Hematopoietic multipotent progenitor cell treated with erythropoietin and hydrocortisone succinate and interleukin-3 and kit ligand, for 4 days (in vitro differentiated cells): Measurements from ENCODE around the gene FAM227B.
A peak's percentile ranks its signal among the peaks of the same experiment; 100 is the strongest.
"Not testable (repeated sequence)": the region's sequence is repeated elsewhere in the genome, so short reads cannot be mapped to it uniquely, and the experiment has no call there.

Experiments
- DNase-seq: peaks from one replicate; pipeline ENCODE4 v3.0.0-alpha.2; 2015

The FAM227B gene

DNA sequence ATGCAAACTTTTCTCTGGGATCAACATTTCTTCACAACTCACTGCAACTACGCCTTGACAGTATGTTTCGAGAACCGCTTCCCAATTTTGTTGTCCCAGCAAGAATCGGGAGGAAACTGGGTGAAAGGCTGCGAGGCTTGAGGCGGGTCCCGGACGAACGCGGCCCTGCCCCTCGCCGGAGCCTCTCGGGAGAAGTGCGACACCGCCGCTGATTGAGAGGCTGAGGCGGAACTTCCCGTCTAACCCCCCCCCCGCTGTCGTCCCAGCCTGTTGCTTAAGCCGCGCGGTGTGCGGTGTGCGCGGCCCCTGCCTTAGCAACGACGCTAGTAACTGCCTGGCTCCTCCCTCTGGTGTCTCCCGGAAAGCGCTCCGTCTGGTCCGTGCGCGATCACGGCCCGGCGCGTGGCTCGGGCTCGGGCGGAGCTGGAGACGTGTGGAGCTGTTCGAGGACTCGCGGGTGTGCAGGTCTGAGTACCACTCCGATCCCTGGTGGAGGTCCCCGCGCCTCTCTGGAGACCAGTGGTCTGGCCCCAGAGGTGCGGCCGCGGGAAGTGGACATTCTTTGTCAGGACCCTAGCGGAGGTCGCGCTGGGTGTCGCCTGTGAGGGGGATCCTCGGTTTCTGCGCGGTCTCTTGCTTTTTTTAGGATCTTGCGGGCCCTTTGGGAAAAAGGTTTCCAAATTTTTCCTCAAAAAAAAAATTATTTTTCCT is at the start of gene FAM227B, which contains the start of gene DTWD1:
FAM227B (minus strand) TSS at position 161 of the 711 bp plus-strand sequence. CDS start 5,647 bp downstream, outside the sequence.
DTWD1 (plus strand) TSS at position 391 of the 711 bp plus-strand sequence. CDS start 4,120 bp downstream, outside the sequence.
- peak; percentile 99 for DNase-seq

DNA sequence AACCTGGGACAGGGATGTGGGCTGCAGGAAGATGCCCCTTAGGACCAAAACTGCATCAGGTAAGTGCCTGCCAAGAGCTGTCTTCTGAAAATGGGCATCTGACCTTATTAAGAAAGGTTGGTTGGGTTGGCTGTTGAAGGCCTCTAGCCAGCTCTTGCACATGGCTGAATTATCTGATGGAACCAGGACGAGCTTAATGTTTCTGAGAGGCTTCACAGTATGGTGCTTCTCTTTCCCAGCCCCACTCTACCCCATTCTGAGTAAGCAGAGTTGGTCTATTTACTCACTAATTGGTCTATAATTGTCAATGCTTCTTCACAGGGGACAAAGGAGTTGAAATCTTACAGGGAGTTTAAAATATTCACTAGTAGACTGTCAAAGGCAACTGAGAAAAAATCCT is 48.7 kb upstream of the FAM227B start:
- DNase-seq: no peak

DNA sequence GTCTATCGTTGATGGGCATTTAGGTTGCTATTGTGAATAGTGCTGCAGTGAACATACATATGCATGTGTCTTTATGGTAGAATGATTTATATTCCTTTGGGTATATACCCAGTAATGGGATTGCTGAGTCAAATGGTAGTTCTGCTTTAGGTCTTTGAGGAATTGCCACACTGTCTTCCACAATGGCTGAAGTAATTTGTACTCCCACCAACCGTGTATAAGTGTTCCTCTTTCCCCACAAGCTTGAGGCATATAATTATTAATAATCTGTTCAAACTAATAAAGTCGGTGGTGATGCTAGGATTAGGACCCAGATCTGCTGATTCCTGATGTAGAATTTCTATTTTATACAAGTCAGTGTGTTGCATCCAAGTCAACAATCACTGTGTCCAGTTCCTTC is 45.9 kb upstream of the FAM227B start:
- DNase-seq: not testable (repeated sequence)

DNA sequence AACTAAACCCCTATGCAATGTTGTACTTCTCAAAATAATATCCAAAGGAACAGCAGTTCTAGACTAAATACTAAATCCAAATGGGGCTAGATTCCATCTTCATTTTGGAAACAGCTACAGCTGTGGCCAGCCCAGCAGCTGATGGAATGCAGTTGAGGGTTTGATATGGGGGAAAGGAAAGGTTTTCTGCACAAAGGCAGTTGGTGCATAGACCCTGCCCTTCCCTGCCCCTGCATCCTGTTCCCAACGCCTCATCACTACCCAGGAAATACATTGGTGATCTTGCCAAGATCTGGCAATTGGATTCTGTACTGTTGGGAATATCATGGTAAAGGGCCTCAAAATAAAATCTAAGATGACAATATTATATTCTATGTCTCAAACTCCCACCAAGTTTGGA is 44.1 kb upstream of the FAM227B start:
- no peak for DNase-seq

- no peak for DNase-seq
These were observed 36.1 kb upstream of the FAM227B start for GRCh38 chr15:49656734-49657133.

DNA sequence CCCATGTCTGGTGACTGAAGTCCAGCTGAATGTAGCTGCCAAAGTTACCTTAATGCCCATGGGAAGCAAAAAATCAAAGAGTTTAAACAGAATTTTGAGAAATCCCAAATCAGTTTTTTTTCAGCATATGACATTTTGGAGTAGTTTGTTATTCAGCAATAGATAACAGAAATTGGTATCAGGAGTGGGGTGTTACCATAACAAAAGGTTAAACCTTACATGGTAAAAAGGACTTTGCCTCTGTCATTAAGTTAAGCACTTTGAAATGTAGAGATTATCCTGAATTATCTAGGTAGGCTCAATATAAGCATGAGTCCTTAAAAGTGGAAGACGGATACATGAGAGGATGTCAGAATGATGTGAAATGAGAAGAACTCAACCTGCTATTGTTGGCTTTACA is 32.3 kb upstream of the FAM227B start:
- DNase-seq: no peak

DNA sequence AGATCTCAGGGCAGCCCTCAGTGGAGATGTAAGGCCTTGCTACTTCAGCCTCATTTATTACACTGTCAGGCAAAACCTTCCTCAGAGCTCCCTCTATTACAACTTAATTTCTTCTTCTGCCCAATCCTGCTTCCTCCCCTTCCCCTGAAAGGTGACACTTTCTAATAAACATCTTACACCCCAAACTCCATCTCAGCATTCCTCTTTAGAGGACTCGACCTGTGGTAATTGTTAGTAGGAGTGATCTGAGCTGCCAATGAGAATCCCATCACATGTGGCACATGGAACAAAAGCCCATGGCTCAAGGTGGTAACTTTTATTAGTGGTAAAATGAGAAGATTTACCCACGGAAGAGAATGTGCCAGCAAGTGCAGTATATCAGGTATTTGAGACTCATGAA is 30.1 kb upstream of the FAM227B start:
- no peak for DNase-seq

DNA sequence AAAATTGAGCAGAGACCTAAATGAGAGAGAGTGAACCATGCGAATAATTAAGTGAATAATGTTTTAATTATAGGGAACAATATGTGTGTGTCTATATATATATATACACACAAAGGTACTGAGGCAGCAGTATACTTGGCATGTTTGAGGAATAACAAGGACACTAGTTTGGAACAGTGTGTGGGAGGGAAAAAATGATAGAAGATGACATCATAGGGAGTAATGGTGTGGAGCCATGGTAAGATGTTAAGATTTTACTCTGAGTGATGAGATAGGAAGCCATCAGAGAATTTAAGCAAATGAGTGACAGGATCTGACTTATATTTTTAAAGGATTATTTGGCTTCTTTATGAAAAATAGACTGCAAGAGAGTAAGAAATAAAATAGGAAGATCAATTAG is 29.4 kb upstream of the FAM227B start:
- DNase-seq: no peak

DNA sequence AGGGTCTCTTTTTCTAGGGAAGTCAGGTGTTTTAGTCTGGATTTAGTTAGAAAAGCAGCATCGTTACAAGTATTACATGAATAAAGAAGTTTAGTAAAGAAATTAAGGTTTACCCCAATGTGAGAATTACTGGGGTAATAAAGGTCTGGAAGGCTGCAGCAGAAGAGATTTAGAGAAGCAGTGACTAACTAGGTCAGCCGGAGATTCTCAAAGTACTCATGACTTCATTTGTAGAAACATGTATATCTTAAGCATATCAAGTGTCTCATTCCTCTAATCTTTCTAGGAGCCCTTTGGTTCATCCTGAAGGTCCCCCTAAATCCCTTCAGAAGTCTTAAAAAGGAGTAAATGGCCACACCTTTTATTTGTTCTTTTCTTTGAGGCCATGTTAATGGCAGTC is 26.3 kb upstream of the FAM227B start:
- no peak for DNase-seq

DNA sequence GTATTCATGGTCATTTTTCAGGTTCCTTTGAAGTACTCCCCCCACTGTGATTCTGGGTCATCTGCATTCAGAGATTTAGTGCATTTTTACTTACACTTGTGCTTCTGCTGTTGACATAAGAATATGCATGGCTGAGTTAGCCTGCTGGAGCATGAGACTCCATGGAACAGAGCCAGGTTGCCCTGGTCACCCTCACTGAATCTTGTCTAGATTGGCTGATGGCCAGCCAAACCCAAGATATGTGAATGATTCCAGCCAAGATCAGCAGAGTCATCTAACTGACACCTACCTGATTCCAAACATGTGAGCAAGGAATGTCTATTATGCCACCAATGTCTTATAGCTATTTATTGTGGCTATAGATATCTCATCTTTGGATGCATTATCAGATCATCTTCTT is 25.3 kb upstream of the FAM227B start:
- peak; percentile 10 for DNase-seq

GRCh38 chr15:49645277-49645676 is 24.7 kb upstream of the FAM227B start:
- no peak for DNase-seq

GRCh38 chr15:49644364-49644794 is 23.8 kb upstream of the FAM227B start:
- DNase-seq: no peak

- no peak for DNase-seq
These were observed 17.2 kb upstream of the FAM227B start for GRCh38 chr15:49637857-49638256.

DNA sequence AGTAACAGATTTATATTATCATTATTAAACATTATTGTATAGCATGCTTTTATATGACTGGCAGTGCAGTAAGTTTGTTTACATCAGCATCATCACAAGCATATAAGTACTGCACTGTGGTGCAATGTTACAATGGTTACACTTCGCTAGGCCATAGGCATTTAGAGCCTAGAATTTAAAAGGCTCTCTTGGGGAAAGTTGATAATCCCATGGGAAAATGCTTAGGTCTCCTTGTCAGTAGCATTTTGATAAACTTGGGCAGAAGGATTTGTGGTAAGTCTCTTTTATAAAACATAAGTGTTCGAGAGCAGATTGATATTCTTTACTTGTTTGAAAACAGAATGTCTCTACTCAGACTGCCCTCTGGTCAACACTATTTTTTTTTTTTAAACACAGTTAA is 7.8 kb upstream of the FAM227B start:
- DNase-seq: no peak

GRCh38 chr15:49627407-49627877 is 6.8 kb upstream of the FAM227B start:
- no peak for DNase-seq

DNA sequence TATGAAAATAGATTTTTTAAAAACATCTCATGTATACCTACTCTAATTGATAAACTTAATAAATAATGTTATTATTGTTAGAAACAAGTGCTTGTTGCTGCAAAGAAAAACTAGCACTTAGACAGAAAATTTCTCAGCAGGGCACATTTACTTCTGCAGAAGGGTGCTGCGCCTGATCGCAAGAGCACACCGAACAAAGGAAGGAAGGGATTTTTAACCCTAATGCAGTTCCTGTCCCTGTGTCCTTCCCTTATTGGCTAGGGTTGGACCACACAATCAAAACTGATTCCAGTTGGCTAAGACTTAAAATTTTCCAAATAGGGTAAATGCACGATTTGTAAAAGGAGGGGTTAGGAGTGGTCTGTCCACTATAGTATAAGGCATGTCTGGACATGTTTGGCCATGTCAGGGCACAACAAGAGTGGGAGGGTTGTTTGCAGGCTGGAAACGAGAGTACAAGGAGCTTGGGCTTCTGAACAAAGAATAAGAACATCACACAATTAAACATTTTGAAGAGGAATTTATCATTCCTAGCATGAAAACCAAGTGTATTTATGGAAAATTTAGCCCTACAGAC is 4.9 kb upstream of the FAM227B start:
- DNase-seq: peak; percentile 30

DNA sequence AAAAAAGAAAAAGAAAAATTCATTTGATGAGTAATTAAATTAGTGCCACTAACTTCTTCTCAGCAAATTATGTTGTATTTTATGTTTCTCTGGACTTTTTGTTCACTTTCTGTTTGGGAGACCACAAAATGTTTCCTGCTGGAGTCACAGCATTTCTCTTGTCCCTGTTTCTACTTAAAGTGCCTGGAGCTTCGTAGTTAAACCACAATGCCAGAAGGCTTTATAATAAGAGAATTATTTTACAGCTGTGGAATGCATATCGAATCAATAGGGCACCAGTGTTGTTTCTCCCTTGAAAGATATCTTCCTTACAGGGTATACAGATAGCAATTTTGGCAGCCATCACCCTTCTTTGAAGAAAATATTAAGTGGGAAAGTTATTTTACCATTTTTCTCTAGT is 3.4 kb upstream of the FAM227B start:
- DNase-seq: peak; percentile 22

DNA sequence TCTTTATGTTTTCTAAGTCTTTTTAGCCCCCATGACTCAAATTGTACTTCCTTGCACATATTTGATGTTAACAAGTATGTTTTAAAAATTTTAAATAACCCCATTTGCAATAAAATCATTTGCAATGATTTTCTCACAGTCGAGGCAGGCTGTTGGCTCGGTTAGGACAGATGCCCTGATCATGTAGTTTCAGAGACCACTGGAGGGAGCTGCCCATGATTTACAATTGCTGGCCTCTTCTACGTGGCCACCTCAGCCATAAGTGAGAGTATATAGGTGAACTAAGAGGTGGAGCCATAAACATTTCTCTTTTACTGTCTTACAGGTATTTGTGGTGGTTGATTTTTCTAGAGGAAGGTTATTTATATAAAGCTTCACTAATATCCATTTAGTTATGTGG is 1.9 kb upstream of the FAM227B start:
- DNase-seq: peak; percentile 34

- DNase-seq: no peak
These were observed 1.3 kb upstream of the FAM227B start for GRCh38 chr15:49621887-49622286.

DNA sequence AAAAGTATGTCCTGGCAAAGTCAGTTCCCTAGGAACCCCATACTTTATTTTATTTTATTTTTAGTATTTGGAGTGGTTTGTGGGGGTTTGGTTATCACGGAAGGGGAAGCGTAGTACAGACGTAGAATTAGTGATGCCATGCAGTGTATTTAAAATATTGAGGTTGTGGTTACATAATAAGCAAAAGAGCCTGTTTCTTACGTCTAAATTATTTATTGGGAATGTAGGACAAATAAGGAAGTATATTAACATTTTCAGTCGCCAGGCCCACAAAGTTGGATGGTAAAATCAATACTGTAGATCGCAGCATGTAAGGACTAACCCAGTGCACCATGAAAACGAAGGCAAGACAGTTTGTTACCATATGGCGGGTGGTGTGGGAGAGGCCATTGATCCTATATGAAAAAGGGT is 788 bp upstream of the FAM227B start:
- peak; percentile 62 for DNase-seq

- peak; percentile 67 for DNase-seq
These were observed 419 bp downstream of the FAM227B start for GRCh38 chr15:49620199-49620598.

DNA sequence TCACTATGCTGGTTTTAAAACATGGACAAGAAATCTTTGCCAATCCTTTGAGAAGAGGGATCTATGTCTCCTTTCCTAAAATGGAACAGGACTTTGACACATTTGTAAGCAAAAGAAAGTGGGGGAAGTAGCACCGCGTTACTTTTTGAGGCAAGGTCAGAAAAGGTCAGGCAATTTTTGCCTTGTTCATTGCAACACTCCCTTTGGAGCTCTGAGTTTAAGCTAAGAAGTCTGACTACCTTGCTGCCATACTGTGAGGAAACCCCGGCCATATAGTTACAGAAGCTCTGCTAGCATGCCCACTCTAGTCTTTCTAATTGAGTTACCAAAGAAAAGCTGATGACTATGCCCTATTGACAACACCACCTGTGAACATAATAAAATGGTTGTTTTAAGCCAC is 1.4 kb downstream of the FAM227B start:
- DNase-seq: no peak

DNA sequence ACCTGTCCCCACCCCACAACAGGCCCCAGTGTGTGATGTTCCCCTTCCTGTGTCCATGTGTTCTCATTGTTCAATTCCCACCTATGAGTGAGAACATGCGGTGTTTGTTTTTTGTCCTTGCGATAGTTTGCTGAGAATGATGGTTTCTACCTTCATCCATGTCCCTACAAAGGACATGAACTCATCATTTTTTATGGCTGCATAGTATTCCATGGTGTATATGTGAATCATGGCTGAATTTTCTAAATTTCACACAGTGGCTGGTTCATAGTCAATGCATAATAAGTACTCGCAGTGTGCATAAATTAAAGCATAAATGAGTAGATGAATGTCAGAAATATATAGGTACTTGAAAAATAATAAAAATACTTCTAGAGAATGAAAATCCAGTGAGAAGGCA is 8.4 kb downstream of the FAM227B start:
- not testable (repeated sequence) for DNase-seq

- DNase-seq: no peak
These were observed 10.3 kb downstream of the FAM227B start for GRCh38 chr15:49610157-49610918.
